ENCODE measurements around the gene SEPSECS.
"Not testable (repeated sequence)": the region's sequence is repeated elsewhere in the genome, so short reads cannot be mapped to it uniquely, and the experiment has no call there.

DNA sequence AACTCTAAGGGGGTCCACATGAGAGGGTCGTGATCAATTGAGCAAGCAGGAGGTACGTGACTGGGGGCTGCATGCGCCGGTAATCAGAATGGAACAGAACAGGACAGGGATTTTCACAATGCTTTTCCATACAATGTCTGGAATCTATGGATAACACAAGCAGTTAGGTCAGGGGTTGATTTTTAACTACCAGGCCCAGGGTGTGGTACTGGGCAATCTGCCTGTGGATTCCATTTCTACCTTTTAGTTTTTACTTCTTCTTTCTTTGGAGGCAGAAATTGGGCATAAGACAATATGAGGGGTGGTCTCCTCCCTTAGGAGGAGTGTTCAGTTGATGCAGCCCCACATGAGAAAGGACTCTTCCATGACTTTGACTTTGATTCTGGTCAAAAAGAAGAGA is 76.8 kb downstream of the SEPSECS start:
- not testable (repeated sequence) for TF ChIP-seq CTCF, POLR2A (IDR thresholded peaks at IDR 0.05)
